ENCODE measurements around the gene TOX3.

Gene TOX3

DNA sequence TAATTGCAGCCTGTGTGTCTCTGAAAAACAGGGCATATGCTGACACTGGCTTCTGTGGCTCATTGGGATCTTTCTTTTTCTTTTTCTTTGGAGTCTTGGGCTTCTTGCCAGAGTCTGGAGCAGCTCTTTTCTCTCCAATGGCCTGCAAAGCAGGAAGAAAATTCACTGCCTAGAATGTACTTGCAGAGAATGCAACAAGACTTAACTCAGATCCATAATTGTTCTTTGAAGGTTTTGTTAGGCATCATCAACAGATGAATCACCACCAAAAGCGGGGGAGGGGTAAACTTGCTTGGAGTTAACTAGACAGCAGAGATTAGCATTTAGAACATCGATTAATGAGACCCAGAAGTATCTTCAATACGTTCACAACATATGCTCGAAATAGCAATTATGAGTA, 100.9 kb downstream of the TOX3 start:
- no peak for FAIRE-seq

DNA sequence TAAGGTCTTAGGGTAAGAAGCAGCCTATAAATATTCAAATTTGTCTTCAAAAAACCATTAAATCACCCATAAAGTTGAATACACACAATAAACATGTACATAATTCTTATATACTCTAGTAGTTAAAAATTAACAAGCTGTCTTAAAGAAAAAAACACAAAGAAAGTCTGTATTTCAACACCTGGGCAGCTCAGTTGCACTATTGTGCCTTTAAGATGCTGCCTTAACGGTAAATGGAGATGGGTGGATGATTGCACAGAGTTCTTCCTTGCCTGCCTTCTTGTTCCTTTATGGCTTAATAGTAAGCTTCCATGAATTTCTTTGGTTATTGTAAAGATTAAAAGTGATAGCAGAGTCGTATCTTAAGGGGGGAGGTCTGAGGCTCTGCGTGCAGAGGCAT, 105.1 kb downstream of the TOX3 start:
- FAIRE-seq = no peak

DNA sequence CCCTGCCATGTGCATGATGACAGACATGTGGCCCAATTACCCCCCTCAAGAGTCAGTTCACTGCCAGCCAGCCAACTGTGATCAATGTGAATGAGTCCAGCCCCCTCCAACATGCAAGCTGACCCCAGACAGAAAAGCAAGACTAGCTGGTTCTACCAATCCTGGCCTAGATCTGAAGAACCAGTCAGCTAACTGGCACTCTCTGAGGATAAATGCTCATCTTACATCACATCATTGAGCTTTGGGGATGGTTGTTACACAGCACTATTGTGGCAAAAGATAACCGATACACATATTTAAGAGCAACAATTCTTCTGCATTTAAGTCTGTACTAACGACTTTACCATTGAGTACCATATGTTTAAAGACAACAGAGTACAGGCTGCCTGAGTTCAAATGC, 106.7 kb downstream of the TOX3 start:
- FAIRE-seq = no peak

DNA sequence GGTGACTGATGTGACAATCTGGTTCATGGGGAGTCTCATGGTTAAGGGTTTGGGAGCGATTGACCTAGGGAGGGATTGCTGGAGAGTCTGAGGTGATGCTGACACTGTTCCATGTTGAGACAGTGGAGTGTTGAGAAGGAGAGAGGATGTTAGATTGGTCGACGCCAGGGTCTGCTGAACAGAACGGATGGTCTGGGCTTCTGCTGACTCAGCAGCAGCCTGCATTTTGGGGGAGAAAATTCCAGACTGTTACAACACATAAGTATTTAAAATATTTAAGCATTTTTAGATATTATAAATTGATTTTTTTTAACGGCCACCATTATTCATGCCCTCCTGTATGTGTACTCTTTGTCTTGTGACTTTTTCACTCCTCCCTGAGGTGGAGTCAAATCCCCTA, 107.2 kb downstream of the TOX3 start:
- FAIRE-seq = no peak

DNA sequence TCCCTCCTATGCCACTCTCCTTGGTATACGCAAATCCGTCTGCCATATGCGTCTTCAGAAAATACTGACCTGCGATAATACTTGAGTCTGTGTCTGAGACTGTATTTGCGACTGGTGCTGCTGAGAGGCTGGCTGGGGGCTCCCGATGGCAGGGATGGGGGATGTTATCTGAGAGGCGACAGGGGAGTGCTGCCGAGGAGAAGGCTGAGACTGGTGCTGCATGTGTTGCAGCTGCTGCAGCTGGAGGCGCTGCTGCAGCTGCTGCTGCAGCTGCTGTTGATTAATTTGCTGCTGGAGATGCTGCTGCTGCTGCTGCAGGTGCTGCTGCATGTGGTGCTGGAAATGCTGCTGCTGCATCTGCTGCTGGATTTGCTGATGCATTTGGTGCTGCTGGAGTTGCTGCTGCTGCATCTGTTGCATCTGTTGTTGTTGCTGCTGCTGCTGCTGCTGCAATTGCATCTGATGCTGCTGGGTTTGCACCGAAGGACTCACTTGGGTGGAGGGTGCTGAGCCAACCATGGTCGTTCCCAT, 107.7 kb downstream of the TOX3 start:
- FAIRE-seq = no peak

DNA sequence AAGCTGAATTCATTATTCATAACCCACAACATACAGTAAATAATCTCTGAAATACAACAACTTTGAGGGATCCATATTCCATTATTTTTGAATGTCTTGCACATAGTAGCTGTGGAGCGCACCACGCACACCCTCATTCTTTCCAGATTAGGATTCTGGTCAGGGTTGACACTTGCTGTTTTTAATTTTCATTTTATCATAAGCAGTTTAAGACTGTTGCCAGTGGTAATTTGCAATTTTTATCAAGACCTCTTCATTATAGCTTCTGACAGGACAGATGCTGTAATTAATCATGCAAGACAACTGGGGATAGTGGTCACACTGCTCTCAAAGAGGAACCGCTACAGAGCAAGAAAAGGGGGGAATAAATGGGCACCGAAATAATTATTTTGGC, 109.7 kb downstream of the TOX3 start:
- no peak for FAIRE-seq

DNA sequence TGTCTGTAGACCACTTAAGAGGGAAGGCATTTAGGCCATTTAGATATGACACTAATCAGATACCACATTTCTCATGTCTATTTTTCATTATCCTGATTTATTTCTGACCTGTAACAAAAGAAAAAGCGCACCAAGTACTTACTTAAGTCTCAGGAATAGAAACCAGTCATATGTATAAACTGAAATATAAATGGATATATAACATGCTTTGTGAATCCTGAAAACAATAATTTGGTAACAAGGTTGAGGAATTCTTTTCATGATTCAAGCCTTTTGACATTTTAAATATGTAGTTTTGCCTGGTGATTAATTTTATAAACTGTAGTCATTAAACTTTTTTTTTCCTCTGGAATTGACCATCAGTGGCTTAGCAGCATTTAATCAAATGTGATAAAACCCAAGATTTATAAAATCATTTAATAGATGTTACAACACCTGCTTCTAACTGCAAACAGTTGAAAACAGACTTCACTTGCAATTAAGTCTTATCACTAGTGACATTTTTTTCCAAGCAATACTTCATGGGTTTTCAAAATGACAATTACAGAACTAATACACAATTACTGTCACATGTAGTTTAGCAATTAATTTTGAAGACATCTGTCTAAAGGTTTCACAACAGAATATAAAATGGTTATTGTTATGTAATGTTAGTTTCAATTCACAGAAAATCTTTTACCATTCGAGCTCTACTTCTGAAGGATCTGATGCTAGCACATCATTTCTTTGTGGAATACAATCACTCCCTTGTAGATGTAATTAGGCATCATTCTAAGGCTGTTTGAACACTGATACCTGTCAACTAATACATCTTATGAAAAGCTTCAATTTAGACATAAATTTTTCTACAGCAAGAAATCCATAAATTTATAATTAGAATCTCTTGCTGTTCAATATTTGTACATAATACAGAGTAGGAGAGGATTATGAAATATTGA, 110.3 kb downstream of the TOX3 start:
- no peak for FAIRE-seq

DNA sequence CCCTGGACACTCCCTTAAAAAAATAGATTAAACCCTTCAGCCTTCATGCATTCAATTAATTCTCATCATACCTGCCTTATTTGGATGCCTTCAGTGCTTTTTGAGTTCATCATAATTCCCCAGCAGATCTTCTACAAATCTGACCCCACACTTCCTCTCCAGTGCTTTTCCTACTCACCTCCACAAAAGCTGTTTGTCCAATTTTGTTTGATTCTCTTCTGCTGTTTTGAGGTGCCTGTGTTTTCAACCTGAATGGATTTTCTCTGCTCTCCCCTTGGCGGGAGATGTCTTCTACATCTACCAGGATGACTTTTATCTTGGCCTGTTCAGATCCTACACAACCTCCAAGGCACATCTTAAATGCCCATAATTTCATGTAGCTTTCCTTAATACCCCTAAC, 112.7 kb downstream of the TOX3 start:
- no peak for FAIRE-seq

DNA sequence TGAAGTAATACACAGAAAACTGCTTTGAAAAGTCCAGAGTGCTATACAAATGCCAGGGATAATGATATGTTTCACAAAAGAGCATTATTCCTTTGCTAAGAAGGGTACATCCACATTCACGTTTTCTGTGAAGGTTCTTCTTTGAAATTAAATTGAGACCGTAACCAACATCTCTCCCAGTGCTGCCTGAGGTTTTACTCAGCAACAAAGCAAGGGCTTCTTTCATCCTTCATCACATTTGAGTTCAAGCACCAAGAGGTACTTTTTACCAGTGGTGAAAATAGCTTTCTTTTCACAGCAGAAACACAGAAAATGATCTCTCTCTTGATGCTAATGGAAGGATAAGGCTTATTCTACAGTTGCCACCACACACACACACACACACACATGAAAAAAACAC, 113.3 kb downstream of the TOX3 start:
- no peak for FAIRE-seq

DNA sequence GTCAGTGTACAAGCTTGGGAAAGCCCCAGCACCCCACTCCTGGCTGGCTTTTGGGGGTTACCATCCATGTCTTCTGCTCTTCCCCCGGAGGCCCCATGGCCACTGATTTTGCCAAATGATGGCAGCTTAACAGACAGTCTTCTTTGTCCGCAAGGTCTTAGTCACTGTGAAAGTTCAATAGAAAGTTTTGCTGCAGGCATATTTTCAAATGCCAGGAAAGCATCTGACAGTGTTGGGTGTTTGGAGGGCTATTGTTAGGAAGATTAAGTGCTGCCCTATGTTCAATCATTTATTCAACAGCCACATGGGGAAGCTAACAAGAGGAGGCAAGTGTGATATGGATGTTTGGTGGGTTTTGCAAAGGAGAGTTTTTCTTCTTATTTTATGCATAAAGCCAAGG, 122.4 kb downstream of the TOX3 start:
- FAIRE-seq = no peak

DNA sequence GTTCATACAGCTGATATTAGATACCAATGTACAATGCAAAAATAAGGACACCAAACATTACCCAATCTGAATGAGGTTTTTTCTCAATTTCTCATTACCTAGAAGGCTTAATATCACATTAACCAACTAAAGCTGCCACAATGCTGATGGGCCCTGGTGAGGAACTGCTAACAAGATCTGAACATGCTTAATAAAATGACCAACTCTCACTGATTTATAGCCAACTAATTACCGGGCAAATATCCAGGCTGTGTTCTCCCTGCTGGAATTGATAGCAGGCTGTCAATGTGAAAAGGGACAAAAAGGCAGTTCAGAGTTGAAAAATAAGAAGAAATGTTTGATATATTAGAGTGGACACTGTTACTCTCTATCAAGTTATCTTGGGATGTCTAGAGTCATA, 124.6 kb downstream of the TOX3 start:
- FAIRE-seq = no peak

DNA sequence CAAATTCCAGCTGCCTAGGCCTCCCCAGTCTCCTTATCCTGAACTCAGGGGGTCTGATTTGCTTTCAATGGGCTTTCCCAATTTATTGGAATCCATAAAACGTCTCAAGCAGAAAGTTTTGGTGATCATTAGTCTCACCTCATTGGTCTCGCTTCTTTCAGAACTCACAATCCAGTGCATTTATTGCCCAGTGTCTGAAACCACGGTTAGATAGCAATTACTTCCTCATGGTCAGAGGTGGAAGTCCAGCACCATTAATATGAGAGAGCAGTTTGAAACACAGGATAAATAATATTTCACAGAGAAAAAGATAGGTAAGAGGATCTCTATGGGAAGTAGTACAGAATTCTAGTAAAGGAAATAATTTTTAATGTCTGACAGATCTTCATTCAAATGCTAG, 128.7 kb downstream of the TOX3 start:
- no peak for FAIRE-seq

DNA sequence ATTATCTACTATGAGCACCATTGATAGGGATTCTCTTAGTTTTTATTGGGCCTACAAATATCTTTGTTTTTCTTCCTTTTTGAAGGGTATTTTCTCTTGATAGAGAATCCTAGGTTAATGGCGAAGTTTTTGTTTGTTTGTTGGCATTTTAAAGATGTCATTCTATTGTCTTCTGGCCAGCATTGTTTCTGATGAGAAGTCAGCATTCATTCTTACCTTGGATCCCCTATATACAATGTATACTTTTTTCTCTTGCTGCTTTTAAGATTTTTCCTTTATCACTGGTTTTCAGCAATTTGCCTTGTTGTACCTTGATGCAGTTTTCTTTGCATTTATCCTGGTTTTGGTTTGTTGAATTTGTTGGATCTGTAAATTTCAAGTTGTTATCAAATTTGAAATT, 130.1 kb downstream of the TOX3 start:
- FAIRE-seq = no peak

DNA sequence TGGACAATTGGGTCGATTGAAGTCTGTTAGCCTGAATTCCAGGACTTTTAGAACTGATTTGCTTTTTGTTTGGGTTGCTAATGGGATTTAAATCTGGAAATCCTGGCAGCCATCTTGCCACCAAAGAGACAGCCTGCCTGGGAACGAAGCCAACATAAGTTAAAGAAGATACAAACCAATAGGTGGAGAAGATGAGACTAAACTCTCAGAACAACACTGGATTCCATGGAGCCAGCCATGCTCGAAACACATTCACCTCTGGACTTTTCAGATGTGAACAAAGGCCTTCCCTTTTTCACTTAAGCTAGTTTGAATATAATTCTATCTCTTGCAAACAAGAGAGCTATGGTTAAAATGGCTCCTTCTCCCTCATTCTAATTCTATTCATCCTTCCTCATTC, 135.9 kb downstream of the TOX3 start:
- no peak for FAIRE-seq

DNA sequence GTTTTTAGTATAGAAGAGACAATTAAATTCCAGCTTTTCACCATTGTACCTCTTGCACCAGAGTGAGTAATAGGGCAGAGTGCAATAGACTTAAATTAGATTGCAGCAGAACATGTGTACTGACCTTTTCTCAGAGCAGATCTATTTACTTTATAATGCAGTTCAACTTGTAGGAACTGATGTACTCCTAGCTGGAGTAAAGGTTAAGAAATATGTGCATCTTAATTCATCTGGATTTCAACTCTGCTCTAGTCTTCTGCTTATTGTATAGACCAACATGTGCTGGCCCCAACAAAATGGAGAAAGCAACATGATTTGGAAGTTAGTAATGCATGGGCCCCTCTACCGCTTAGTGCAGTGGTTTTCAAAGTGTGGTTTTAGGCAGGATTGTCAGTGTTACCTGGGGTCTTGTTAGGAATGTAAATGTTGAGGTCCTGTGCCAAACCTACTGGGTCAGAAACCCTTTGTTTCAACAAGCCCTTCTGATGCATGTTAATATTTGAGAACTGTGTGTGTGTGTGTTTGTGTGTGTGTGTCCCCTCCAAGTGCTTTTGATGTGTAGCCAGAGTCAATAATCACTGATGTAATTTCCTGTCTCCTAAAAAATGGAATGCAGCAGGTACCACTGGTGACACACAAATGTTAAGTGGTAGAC, 138.6 kb downstream of the TOX3 start:
- FAIRE-seq = no peak

DNA sequence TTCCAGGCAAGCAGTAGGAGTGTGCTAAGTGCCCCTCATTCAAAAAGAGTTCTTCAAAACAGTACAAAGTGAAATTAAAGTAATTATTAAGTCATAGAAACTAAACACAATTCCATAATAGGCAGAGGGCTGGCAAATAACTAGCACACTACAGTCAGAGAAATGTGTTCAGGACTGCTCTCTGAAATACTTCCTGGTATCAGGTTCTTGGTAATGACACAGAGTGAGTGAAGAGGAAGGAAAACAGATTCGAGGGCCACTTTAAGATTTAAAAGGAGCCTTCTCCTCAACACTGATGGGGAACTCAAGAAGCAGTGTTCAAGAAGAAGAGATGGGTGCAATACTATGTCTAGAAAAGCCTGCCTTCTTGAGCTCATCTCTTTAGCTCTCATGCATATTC, 139.2 kb downstream of the TOX3 start:
- no peak for FAIRE-seq

DNA sequence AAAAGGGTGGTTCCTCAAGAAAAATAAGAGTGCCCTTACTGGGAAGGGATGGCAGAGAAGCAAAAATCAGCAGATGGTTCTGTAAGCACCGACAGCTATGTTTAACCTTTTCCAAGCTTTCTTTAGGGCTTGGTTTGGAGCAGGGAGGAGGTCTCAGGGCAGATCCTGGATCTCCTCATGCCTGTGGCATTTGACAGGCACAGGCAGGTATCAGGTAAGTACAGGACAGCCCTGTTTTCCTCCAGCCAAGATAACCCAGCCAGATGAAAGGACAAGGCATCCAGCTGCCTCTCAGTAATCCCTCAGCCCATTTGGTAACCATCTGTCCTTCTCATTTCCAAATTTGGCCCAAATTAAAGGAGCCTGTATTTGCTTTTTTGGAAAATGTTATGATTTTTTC, 141.5 kb downstream of the TOX3 start:
- FAIRE-seq = no peak

DNA sequence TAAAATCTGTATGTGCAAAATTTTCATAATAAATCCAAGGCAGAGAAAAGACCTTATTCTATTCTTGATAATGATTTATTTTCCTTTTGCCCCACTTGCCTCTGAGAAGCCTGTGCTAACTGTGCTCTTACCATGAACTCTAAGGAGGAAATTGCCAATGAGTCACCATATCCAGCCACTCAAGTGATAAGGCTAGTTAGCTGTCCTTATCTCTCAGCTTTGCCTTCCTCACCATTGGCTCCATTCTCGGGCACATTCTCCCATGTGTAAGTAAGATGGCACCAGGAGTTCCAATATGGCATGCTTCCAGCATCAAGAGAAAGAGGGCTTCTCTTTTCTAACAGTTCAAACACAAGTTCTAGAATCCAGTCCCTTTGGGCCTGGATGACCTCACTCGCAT, 142.4 kb downstream of the TOX3 start:
- no peak for FAIRE-seq

DNA sequence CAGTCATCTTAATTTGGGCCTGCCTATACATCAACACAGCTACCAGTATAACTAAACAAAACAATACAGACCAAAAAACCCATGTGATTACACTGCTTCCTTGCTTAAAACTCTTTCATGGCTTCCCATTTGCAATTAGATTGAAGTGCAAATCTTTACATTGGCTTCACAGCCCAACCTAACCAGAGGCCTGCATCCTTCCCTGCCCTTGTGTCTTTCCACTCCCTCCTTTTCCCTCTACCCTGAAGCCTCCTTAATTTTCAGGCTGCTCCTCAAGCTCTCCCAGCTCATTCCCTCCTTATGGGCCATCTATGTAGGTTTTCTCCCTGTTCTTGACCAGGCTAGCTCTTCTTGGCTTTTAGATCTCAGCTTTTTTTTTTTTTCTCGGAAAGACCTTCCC, 147.8 kb downstream of the TOX3 start:
- no peak for FAIRE-seq

DNA sequence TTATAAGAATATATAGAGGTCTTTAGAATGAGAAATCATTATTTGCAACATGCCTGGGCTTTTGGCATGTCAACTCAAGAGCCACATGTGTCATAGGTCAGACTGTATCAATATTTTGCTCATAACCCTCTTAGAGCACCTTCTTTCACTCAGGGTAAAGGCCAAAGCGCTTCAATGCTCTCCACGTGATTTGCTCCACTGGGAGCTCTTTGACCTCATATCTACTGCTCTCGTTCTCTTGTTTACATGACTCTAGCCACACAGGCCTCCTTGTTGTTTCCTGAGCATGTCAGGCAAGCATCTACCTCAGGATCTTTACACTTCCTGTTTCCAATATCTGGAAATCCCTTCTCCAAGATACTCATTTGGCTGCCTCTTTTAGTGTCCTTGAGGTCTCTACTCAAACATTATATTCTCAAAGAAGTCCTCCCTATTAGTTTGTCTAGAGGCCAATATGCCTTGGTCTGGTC, 148.4 kb downstream of the TOX3 start:
- FAIRE-seq = no peak

DNA sequence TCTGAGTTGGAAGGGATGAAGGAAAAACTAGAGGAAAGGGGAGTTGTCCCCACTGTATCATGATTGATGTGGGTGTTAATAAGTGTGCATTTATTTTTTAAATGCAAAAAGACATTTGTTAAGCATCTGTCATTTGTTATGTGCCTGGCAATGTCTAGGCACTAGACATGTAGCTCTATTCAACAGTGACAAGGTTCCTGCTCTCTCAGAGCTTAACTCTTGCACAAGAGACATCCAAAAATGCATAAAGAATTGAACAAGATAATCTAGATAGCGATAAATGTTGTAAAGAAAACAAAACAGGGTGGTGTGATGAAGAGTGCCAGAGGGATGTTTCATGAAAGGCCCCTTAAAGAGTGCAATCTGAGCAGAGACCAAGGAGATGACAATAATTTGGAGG, 148.9 kb downstream of the TOX3 start:
- no peak for FAIRE-seq

DNA sequence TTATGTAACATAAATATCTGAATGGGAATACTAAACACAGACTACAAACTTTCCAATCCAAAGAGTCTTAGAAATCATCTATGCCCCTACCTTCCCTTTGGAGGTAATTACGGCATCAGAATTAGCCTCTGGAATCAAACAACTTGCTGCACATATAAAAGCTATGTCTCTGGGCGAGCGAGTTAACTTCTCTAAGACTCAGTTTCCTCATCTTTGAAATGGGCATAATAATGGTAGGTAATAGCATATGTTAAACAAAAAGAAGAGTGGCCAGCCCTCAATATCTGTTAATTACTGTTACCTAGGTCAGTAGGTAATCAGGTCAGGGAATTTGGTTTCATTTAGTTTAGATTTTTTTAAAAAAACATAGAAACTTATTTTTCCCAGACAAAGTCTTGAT, 153.5 kb downstream of the TOX3 start:
- FAIRE-seq = no peak

DNA sequence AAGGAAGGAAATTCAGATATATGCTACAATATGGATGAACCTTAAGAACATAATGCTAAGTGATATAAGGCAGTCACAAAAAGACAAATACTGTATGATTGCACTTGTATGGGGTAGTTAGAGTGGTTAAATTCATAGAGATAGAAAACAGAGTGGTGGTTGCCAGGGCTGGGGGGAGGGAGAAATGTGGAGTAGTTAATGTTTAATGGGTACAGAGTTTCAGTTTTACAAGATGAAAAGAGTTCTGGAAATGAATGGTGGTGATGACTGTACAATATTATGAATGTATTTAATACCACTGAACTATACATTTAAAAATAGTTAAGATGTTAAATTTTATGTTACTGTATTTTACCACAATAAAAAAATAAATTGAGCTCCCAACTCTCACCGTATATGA, 157.9 kb downstream of the TOX3 start:
- no peak for FAIRE-seq

All from TTC549 (cell line).